ENCODE measurements around the gene CFAP61.

- TF ChIP-seq CTCF (IDR thresholded peaks at IDR 0.05; ENCODE audit: low read depth, low read length): no peak
- TF ChIP-seq EZH2phosphoT487 (IDR thresholded peaks at IDR 0.05; ENCODE audit: low read depth): 0 out of 2 replicates have a peak, but pooled peaks have one; percentile 16
These were observed 319.3 kb downstream of the CFAP61 start for GRCh38 chr20:20371681-20372080.

Measured in OCI-LY3 (cell line).